ENCODE results near the gene C19orf85.
A peak's percentile ranks its signal among the peaks of the same experiment; 100 is the strongest.
"Not testable (repeated sequence)": the region's sequence is repeated elsewhere in the genome, so short reads cannot be mapped to it uniquely, and the experiment has no call there.

C19orf85 gene

DNA sequence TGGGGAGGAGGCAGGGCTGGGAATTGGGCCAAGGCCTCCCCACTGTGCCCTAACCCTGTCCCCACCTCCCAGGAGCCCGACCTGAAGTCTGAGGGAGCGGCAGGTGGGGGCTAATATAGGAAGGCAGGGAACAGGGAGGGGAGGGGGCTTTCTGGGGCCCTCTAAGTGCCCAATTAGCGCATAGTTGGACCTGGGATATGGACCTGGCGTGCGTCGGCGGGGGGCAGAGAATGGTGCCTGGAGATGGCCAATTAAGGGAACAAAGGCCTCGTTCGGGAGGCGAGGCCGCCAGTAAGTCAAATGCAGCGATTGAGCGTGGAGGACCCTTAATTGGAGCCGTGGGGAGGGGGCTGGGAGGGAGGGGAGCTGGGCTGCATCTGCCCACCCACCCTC lies at the start of gene C19orf85:
TSS of gene C19orf85 (minus strand) at position 90 of the 393 bp plus-strand sequence. CDS start 197 bp downstream, outside the sequence.
- DNase-seq (ENCODE audit: extremely low spot score, insufficient read length, low read depth): no peak
- no peak for FAIRE-seq

DNA sequence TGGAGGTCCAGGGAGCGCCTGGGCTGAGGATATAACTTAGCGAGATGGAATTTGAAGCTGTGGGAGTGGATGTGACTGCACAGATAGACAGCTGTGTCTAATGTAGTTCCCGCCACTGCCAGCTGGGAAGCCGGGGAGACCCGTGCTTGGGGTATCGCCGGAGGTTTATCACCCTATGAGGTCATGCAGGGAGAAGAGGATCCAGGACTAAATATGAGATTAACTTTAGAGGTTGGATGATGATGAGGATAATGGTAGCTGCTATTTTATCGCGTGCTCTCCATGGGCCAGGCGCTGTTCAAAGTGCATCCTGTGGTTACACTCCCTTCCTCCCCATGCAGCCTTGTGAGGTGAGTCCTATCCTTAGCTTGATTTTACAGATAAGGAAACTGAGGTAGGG lies 43.6 kb upstream of the C19orf85 start:
- DNase-seq (ENCODE audit: extremely low spot score, insufficient read length, low read depth): no peak
- no peak for FAIRE-seq

DNA sequence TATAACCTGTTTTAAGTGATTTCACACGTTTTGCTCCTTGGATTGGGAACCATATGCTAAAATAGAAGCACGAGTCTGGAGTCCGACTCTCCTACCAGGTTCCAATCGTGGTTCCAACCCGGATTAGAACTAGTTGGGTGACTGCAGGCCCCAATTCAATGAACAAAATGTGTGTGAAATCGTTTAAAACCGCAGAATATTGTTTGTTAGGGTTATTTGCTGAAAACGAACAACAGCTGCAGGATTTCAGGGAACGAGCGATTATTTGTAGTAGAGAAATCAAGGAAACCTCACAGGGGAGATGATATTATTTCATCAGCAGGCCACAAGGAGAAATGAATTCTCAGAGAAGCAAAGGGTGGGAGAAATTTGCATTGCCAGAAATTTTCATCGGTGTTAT lies 40.4 kb upstream of the C19orf85 start:
- FAIRE-seq: no peak
- no peak for DNase-seq (ENCODE audit: extremely low spot score, insufficient read length, low read depth)

DNA sequence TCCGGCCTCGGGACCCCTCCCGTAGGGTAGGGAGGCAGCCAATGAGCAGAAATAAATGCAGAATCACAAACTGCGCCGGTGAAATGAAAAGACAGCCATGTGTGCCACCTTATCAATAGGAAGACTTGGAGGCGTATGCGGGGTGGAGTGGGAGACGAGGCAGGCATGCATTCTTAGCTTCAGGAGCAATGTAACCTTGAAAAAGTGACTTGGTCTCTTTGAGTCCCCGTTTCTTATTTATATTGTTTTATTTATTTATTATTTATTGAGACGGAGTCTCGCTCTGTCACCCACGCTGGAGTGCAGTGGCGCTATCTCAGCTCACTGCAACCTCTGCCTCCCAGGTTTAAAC lies 39.7 kb upstream of the C19orf85 start:
- DNase-seq (ENCODE audit: extremely low spot score, insufficient read length, low read depth) (no peak), FAIRE-seq (no peak)

DNA sequence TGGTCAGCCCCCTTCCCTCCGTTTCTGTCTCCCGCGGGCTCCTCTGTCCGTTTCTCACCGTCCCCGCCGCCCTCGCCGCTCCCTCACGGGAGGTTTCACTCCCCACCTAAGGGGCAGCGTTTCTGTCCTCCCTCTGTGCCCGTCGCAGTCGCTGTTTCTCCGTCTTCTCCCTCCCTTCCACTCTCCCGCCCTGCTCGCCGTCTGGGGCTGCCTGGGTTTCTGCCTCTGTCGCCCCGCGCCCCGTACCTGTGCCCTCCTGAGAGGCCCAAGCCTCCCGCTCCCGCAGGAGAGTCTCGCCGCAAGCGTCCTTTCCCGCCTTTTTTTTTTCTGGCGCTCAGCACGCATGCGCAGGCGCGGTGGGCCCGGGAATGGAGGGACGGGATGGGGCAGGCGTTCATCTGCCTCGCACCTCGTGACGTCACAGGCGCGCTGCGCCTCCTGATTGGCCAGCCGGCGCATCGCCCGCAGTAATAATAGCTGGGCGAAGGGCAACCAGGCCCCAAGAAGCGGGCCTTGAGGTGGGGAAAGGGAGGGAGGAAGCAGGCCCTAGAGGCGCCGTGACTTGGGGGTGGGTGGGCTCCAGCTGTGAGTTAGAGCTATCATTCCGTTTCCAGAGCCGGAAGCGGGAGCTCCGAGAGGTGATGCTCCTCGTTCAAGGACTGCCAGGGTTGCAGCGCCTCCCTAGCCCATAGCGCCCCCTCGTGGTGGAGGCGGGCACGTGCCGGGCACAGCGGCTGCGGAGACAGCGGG lies 39.1 kb upstream of the C19orf85 start:
- FAIRE-seq: peak; percentile 94
- DNase-seq (ENCODE audit: extremely low spot score, insufficient read length, low read depth): peak; percentile 99

DNA sequence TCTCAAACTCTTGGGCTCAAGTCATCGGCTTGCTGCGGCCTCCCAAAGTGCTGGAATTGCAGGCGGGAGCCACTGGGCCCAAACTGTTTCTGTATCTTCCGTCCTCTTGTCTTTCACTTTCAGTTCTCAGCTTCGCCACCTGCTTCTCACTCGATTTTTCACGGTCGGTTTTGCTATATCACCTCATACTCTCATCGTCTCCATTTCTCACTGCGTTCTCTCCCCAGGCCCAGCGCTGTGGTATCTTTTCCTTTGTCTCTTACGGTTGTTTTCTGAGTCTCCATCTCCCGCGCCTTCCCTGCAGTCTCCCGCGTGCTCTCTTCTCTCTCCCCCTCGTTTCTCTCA lies 38.6 kb upstream of the C19orf85 start:
- FAIRE-seq: no peak
- no peak for DNase-seq (ENCODE audit: extremely low spot score, insufficient read length, low read depth)

DNA sequence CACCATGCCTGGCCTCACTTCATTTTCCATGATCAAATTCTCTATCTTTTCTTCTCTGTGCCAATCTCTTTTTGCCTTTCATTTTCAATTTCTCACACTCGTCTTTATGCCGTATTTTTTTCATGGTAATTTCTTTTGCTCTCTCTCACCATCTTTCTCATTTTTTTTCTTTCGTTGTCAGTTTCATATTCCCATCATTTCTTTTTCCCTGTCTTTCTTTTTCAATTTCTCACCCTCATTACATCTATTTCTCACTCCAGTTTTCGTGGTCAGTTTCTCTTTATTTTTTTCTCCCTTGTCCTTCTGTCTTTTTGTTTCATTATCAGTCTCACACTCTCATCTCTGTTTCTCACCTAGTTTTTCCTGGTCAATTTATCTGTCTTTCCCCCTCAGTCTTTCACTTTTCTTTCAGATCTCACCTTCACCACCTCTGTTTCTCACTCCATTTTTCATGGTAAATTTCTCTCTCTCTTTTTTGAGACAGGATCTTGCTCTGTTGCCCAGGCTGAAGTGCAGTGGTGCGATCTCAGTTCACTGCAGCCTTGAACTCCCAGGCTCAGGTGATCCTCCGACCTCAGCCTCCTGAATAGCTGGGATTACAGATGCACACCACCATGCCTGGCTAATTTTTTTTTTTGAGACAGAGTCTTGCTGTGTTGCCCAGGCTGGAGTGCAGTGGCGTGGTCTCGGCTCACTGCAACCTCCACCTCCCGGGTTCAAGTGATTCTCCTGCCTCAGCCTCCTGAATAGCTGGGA lies 37.8 kb upstream of the C19orf85 start:
- FAIRE-seq (no peak), DNase-seq (ENCODE audit: extremely low spot score, insufficient read length, low read depth) (no peak)

DNA sequence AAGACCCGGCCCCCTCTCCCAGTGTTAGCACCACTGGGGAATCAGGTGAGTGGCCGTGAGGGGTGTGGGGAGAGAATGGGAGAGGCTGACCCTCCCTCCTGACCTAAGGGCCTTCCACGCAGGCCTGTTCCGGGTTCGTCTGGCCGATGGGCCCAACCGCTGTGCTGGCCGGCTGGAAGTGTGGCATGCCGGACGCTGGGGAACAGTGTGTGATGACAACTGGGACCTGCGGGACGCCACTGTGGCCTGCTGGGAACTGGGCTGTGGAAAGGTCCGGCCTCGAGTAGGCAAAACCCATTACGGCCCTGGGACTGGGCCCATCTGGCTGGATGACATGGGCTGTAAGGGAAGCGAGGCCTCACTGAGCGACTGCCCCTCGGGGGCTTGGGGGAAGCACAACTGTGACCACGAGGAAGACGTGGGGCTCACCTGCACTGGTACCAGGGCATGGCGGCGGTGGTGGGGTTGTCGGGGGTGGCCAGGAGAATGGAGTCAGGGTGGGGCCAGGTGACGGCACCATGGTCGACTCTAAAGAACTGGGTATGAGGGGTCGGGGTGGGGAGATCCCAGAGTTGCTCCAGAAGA lies 35.9 kb upstream of the C19orf85 start:
- no peak for DNase-seq (ENCODE audit: extremely low spot score, insufficient read length, low read depth)
- FAIRE-seq: no peak

DNA sequence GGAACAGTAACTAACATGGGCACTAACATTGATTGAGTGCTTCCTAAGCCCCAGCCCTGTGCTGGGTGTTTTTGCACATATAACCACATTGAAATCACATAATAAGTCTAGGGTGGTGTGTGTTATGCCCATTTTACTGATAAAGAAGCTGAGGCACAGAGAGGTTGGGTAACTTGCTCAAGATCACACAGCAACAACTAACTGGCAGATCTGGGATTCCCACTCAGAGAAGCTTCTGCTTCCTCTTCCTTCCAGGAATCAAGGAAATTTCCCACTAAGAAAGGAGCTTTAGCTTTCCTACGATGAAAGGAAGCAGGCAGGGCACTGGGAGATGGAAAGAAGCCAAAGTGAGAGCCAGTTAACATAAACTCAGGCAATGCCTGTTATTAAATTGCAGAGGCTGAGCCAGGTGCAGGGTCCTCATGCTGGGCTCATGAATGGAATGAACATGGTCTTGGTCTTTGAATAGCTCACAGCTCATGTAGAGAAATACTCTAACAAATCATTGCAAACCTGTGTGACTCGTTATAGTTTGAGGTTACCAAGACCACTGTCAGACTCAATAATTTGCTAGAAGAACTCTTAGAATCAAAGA lies 33.8 kb upstream of the C19orf85 start:
- FAIRE-seq (no peak), DNase-seq (ENCODE audit: extremely low spot score, insufficient read length, low read depth) (no peak)

DNA sequence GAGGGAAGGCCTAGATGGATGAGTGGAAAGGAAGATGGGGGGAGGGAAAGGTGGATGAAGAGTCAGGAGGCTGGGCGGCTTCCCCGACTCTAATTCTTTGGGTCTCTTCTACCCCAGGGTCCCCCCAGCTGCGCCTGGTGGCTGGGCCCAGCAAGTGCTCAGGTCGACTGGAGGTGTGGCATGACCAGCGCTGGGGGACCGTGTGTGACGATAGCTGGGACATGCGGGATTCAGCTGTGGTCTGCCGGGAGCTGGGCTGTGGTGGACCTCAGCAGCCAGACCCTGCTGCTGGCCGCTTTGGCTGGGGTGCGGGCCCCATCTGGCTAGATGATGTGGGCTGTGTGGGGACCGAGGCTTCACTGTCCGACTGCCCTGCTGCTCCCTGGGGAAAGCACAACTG lies 33.2 kb upstream of the C19orf85 start:
- DNase-seq (ENCODE audit: extremely low spot score, insufficient read length, low read depth): no peak
- FAIRE-seq: no peak

DNA sequence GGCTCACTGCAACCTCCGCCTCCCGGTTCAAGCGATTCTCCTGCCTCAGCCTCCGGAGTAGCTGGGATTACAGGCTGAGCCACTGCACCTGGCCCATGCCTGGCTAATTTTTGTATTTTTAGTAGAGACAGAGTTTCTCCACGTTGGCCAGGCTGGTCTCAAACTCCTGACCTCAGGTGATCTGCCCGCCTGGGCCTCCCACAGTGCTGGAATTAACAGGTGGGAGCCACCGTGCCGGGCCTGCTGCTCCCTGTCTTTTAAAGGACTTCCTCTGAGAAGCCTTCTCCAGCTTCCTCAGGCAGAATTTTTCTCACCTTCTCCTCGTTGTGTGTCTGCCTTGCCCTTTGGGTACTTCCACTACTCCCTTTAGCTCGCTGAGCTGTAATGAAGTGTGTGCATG lies 32.3 kb upstream of the C19orf85 start:
- DNase-seq (ENCODE audit: extremely low spot score, insufficient read length, low read depth): not testable (repeated sequence)

DNA sequence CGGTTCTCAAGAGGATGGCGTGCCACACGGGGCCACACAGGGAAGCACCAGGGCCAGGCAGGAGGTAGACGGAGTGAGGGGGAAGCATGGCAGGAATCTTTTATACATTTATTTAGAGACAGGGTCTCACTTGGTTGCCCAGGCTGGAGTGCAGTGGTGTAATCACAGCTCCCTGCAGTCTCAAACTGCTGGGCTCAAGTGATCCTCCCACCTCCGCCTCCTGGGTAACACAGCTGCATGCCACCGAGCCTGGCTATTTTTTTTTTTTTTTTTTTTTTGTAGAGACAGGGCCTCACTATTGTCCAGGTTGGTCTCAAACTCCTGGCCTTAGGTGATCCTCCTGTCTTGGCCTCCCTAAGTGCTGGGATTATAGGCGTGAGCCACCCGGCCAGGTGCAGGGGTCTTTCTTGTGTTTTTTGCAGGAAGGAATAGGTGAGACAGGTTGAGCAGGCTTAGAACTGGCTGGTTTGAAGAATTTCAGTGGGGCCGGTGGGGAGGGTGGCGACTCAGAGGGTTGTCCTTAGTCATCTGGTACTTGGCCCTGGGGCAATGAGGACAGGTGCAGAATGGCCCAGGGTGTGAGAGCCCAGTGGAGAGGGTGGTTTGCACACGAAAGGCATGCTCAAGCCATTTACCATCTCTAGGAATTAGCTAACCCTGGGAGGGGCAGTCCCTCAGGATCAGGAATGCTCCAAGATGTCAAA lies 31.2 kb upstream of the C19orf85 start:
- DNase-seq (ENCODE audit: extremely low spot score, insufficient read length, low read depth): no peak
- FAIRE-seq: no peak

More for the DNA sequence above, 32.3 kb upstream of the C19orf85 start:
- FAIRE-seq: not testable (repeated sequence)

DNA sequence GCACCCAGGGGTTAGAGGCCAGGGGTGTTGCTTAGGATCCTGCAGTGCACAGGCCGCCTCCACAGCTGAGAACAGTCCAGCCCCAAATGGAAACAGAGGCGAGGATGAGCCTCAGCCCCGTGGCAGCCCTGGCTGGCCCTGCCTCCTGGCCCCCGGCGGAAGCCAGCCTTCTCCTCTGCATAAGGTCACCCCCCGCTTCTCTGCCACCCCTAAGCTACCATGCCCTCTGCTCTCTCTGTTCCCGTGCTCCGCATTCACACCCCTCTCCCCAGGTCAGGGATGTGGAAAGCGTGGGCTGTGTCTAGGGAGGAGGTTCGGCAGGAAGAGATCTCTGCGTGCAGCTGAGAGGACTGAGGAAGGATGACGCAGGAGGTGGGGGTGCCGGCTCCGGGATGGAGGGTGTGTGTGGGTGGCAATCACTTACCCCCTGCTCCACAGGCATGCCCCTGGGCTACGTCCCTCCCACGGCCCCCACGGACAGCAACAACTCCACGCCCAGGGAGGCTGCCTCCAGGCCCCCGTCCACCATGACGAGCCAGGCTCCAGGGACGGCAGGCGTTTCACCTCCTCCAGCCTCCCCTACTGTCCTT lies 29.7 kb upstream of the C19orf85 start:
- FAIRE-seq (no peak), DNase-seq (ENCODE audit: extremely low spot score, insufficient read length, low read depth) (no peak)

DNA sequence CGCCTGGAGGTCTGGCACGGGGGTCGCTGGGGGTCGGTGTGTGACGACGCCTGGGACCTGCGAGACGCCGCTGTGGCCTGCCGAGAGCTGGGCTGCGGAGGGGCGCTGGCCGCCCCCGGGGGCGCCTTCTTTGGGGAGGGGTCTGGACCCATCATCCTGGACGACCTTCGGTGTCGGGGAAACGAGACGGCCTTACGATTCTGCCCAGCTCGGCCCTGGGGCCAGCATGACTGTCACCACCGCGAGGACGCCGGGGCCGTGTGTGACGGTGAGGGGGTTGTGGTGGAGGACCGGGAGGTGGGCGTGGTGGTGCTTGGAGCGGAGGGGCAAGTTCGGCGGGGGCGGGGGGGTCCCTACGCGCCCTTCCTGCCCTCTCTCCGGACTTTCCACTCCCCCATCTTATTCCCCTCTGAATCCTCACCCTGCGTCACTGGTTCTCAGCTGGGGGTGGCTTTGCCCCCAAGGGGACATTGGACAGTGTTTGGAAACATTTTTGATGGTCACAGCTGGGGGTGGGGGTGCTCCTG lies 29.2 kb upstream of the C19orf85 start:
- FAIRE-seq (no peak), DNase-seq (ENCODE audit: extremely low spot score, insufficient read length, low read depth) (no peak)

DNA sequence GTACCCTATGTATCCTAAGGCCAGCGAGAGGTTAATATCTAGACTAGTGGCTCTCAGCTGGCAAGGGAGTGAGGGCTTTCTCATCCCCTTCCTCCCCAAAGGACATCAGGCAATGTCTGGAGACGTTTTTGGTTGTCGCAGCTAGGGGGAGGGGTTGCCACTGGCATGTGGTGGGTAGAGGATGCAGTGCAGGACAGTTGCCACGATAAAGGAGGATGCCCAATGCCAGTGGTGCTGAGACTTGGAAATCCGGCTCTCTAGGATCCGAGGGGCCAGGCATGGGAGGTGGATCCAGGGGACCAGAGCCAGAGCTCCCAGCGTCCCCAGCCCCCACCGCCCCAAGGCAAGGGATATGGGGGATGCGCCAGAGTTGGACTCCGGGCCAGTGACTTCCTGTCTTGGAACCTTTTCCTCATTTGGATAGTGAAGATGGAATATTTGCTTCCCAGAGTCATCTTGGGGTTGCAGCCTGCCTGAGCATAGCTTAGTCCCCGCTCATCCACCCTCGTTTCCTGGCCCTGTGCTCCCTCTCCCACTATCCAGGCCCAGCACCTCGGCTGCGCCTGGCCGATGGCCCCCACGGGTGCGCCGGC lies 28.6 kb upstream of the C19orf85 start:
- FAIRE-seq (no peak), DNase-seq (ENCODE audit: extremely low spot score, insufficient read length, low read depth) (no peak)

DNA sequence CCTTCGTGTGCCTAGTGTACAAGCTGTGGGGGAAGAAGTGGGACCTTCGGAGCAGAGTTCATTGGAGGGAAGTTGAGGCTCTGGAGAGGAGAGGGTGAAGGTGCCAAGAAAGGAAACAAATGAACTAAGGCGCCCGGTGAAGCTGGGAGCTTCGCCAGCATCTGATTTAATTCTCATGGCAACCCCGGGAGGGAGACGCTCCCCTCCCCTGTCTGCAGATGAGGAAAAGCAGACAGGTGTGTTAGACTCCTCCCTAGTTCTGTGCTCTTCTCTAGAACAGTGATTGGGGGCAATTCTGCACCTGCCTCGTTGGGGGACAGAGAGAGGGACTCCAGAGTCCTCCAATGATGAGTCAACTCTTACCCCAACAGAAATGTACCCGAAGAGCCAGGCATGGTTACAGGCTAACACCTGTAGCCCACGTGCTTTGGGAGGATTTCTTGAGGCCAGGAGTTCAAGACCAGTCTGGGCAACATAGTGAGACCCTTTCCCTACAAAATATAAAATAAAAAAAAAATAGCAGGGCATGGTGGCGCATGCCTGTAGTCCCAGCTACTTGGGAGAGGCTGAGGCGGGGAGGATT lies 27.9 kb upstream of the C19orf85 start:
- no peak for FAIRE-seq

DNA sequence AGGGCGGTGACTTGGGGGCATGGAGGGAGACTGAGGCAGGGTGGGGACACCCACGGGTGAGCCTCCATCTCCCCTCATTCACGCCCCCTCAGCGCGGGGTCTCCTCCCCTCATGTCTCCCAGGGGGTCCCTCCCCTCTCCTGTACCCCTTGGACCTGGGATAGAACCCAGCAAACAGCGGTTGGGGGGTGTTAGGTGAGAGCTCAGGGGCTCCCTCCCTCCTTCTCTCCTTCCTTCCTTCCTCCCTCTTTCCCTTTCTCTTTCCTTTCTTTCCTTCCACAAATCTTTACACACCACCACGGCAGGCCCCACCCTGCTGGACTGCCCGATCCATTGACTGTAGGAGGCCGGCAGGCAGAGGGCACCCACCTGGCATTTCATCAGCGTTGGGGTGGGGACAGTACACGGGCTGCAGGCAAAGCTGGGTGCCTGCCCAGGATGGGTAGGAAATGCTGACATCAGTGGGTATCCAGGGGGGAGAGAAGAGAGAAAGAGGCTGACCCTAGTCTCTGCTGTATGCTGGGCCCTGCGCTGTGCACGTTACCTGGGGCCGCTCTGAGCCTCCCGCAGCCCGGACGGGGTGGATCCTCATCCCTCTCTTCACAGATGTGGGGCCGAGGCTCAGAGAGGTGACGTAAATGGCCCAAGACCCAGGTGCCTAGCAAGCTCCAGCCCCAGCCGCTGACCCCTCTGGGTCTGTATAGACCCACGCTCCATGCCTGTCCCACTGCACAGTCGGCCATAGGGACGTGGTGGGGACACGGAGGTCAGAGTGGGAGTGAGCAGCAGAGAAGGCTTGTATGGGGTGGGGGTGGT lies 27.2 kb upstream of the C19orf85 start:
- no peak for FAIRE-seq

More for the DNA sequence above, 27.9 kb upstream of the C19orf85 start:
- DNase-seq (ENCODE audit: extremely low spot score, insufficient read length, low read depth): no peak

More for the DNA sequence above, 27.2 kb upstream of the C19orf85 start:
- DNase-seq (ENCODE audit: extremely low spot score, insufficient read length, low read depth): no peak

Data from GM18507 (cell line).